Stimulated activated CD8-positive, alpha-beta memory T cell treated with anti-CD3 and anti-CD28 coated beads, Interleukin-4, amount 100 ng/mL, for 4 hours (primary cell): Measurements from ENCODE around the gene PRKAB2.
"Not testable (repeated sequence)": the region's sequence is repeated elsewhere in the genome, so short reads cannot be mapped to it uniquely, and the experiment has no call there.

Experiments
- DNase-seq, 2 donors: peaks; one replicate each; pipeline ENCODE4 v3.0.0-alpha.2; 2020; ENCODE audit warnings: low read depth in 2 of 2, low spot score in 1 of 2

PRKAB2 gene

GRCh38 chr1:147177611-147178380 lies 5.5 kb upstream of the PRKAB2 start:
- no peak for DNase-seq

GRCh38 chr1:147171399-147172167 lies 687 bp downstream of the PRKAB2 start:
- DNase-seq, result no peak

GRCh38 chr1:147169840-147170674 lies 2.2 kb downstream of the PRKAB2 start:
- DNase-seq, result no peak

- DNase-seq, result no peak
These were observed 3.1 kb downstream of the PRKAB2 start for GRCh38 chr1:147169171-147169570.

GRCh38 chr1:147168626-147169058 lies 3.6 kb downstream of the PRKAB2 start:
- DNase-seq, result no peak

GRCh38 chr1:147167365-147167764 lies 4.9 kb downstream of the PRKAB2 start:
- no peak for DNase-seq

GRCh38 chr1:147163019-147163418 lies 9.3 kb downstream of the PRKAB2 start:
- DNase-seq, result no peak

- DNase-seq, result no peak
These were observed 10.2 kb downstream of the PRKAB2 start for GRCh38 chr1:147162093-147162492.

- DNase-seq, result not testable (repeated sequence)
These were observed 15.2 kb downstream of the PRKAB2 start for GRCh38 chr1:147157116-147157515.

- no peak for DNase-seq
These were observed 15.6 kb downstream of the PRKAB2 start for GRCh38 chr1:147156642-147157041.

- no peak for DNase-seq
These were observed 19.5 kb downstream of the PRKAB2 start for GRCh38 chr1:147152772-147153171.

GRCh38 chr1:147151244-147151643 lies 21.0 kb downstream of the PRKAB2 start:
- DNase-seq, result no peak

GRCh38 chr1:147142886-147143285 lies 29.4 kb downstream of the PRKAB2 start:
- no peak for DNase-seq

GRCh38 chr1:147130721-147131120 lies 41.5 kb downstream of the PRKAB2 start:
- not testable (repeated sequence) for DNase-seq

GRCh38 chr1:147129116-147129873 lies 43.0 kb downstream of the PRKAB2 start:
- DNase-seq, result no peak

GRCh38 chr1:147124266-147124665 lies 48.0 kb downstream of the PRKAB2 start:
- DNase-seq, result no peak

GRCh38 chr1:147117109-147117508 lies 55.2 kb downstream of the PRKAB2 start:
- DNase-seq, result no peak

GRCh38 chr1:147115496-147115895 lies 56.8 kb downstream of the PRKAB2 start:
- no peak for DNase-seq

- not testable (repeated sequence) for DNase-seq
These were observed 57.2 kb downstream of the PRKAB2 start for GRCh38 chr1:147115079-147115478.

- DNase-seq, result not testable (repeated sequence)
These were observed 57.9 kb downstream of the PRKAB2 start for GRCh38 chr1:147114353-147114752.
